GM21786 (cell line): ENCODE measurements around the gene SSU72.
"Not testable (repeated sequence)": the region's sequence is repeated elsewhere in the genome, so short reads cannot be mapped to it uniquely, and the experiment has no call there.

Experiments
- ATAC-seq: cut with Tn5 transposase; IDR thresholded peaks from one replicate; pipeline ENCODE4 v1.9.1; 2021; ENCODE audit not compliant: unreplicated experiment

Gene SSU72

GRCh38 chr1:1529321-1529720, 45.3 kb downstream of the SSU72 start:
- no peak for ATAC-seq

GRCh38 chr1:1528301-1529267, 46.1 kb downstream of the SSU72 start:
- no peak for ATAC-seq

DNA sequence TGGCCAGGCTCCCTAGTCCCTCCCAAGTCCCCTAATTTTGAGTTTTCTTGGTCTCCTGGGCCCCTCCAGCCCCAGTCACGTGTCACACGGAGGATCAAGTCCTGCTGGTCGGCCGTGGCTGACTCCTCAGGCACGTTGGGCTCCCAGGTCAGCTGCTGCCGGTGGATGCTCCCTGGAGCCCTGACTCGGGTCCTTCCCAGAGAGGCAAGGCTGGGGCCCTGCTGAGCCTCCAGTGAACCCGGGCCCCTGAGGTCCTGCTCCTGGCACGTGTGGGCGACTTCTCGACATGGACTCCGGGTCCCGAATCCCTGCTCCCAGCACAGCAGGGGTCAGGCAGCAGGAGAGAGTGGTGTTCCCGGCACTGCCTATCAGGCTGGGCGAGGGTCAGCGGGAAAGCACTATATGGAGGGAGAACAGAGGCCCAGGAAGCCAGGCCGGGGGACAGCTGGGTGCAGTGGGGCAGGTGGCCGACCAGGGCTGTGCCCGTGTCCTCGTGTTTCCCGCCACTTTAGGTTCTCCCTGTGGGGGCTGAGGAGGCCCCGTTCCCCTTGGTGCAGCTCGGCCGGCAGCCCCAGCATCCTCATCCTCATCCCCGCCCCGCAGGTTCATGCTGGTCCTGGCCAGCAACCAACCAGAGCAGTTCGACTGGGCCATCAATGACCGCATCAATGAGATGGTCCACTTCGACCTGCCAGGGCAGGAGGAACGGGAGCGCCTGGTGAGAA, 47.4 kb downstream of the SSU72 start:
- ATAC-seq, result no peak

GRCh38 chr1:1526476-1526875, 48.2 kb downstream of the SSU72 start:
- not testable (repeated sequence) for ATAC-seq

DNA sequence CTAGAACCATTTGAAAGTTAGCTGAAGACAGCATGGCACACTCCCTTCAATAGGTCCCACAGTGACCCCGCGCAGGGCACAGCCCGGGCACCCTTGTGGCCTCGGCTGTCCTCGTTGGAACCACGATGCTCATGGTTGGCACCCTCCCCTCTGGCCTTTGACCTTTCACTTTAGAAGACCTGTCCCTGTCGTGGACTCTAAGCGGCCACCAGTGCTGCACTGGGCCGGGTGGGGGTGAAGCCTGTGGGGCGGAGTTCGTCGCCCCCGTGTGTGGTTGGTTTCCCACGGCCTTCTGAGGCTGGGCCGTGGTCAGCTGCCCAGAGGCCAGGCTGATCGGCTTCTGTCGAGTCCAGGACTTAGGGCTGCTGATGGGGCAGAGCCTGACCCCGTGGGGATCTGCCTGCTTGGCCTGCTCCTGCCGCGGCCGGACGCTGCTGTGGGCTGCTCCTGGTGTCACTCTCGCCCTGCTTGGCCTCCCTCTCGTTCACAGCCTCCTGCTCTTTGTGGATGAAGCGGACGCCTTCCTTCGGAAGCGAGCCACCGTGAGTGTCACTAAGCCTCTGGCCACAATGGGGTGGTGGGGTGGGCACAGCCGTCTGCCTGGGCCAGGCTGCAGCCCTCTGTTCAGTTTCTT, 49.8 kb downstream of the SSU72 start:
- ATAC-seq, result not testable (repeated sequence)

GRCh38 chr1:1523651-1524050, 51.0 kb downstream of the SSU72 start:
- not testable (repeated sequence) for ATAC-seq

DNA sequence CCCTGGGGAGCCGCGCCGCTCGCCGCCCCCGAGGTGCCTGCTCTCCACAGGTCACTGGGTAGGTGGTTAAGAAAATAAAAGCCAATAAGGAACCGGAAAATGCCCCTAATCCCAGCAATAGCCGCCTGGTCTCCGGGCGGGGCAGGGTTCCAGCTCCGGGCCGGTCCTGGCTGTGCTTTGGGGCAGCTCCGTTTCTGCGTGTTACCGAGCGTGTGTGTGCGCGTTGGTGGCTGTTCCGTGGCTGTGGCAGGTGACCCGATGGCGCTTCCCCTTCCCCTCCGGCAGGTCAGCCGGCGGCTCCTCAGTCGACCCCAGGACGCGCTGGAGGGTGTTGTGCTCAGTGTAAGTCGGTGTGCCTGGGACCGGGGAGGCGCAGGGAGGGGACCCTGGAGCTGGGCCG, 51.4 kb downstream of the SSU72 start:
- ATAC-seq, result not testable (repeated sequence)

DNA sequence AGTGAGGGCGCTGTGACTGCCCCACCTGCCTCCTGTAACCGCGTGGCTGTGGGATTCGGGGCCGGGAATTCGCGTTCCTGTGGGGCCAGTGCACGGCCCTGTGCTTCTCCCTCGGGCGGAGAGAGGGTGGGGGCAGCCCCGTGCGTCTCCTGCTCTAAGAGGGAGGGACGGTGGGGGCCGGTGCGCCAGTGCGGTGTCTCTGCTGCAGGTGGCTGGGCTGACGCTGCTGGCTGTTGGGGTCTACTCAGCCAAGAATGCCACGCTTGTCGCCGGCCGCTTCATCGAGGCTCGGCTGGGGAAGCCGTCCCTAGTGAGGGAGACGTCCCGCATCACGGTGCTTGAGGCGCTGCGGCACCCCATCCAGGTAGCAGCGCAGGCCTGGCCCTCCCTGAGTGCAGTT, 52.1 kb downstream of the SSU72 start:
- not testable (repeated sequence) for ATAC-seq

GRCh38 chr1:1521331-1521730, 53.3 kb downstream of the SSU72 start:
- ATAC-seq, result no peak

DNA sequence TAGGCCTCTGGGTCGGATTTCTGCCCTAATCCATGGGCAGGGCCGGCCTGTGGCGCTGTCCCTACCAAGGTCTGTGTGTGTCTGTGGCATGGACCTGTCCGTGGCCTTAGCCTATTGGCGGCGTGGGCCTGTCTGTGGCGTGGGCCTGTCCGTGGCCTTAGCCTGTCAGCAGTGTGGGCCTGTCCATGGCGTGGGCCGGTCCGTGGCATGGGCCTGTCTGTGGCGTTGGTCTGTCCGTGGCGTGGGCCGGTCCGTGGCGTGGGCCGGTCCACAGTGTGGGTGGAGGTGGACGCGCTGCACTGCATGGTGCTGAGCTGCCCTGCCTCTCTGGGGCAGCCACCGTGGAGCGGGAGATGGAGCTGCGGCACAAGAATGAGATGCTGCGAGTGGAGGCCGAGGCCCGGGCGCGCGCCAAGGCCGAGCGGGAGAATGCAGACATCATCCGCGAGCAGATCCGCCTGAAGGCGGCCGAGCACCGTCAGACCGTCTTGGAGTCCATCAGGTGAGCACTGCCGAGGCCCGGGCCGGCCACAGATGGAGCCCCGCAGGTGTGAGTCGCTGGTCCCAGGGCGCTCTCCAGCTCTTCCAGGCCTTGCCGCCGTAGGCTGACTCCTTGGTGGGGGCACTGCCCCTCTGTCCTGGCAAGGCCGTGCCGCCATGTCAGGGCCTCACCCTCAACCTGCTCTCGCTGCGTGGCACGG, 54.7 kb downstream of the SSU72 start:
- not testable (repeated sequence) for ATAC-seq

DNA sequence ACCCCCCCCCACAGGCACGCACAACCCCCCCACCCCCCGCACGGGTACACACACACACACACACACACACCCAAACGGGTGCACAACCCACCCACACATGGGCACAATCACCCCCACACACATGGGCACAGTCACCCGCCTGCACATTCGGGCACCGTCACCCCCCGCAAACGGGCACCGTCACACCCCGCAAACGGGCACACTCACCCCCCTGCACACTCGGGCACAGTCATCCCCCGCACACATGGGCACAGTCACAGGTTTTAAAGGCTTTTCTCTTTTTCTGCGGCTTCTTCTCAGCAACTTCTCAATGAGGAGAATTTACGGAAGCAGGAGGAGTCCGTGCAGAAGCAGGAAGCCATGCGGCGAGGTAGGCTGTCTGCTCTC, 56.0 kb downstream of the SSU72 start:
- not testable (repeated sequence) for ATAC-seq

- no peak for ATAC-seq
These were observed 56.6 kb downstream of the SSU72 start for GRCh38 chr1:1517973-1518620.

- ATAC-seq, result not testable (repeated sequence)
These were observed 57.7 kb downstream of the SSU72 start for GRCh38 chr1:1516923-1517322.

- ATAC-seq, result not testable (repeated sequence)
These were observed 60.3 kb downstream of the SSU72 start for GRCh38 chr1:1514376-1514775.

DNA sequence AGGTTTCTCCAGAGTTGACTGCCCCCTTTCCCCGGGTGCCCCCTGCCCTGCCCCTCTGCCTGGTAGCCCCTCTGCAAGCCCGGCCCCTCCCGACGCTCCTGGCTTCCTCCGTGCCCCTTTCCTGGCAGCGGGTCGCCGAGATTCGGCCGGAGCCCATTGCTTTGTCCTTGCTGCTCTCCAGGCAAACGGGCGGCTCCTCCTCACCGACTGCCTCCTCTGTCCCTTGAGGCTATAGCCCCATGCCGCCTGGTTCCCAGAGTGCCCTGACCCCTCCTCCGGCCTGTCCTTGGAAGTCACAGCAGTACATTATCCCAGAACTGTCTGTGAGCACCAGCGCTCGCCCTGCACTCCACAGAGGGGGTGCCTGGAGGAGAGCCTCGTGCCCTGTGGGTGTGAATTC, 61.0 kb downstream of the SSU72 start:
- not testable (repeated sequence) for ATAC-seq

DNA sequence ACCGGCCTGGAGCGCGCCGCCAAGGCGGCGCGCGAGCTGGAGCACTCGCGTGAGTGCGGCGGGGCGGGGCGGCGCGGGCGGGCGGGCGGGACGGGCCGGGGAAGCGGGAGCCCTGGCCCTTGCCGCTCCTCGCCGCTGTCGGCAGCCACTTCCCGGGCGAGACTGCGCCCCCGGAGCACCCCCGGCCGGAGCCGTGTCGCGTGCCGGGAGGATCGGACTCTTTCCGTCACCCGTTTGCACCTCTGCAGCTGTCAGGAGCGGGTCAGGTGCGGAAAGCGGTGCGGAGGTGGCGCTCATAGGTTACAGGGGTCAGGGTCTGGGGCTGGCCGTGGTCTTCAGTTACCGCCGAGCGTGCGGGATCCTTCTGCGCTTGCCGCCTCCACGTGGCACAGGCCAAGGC, 62.2 kb downstream of the SSU72 start:
- ATAC-seq, result not testable (repeated sequence)

DNA sequence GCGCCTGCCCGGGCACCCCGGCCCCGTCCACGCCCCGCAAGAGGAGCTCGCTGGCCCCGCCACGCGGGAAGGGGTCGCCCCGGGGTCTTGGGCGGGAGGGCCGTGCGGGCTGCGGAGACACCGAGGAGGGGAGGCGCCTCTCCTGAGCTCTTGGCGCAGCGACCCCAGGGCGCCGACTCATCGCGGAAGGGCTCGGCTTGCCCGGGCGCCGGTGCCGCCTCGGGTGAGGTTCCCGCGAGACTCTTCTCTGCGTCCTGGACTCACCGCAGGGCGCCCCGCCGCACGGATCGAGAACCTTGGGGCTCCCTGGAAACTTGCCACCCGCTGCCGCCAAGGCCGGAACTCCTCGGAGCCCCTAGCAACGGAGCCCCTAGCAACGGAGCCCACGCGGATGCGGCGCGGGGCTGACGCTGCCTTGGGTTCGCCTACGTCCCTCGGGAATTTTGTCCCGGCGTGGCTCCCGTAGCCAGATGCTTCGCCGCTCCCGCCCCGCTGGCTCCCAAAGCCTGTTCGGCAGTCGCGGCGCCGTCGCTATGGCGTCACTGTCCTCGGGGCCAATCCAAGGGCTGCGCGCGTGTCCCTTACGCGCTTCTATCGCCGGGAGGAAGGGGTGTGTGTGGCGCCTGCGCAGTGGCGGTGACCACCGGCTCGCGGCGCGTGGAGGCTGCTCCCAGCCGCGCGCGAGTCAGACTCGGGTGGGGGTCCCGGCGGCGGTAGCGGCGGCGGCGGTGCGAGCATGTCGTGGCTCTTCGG, 63.0 kb downstream of the SSU72 start, which contains the start of gene ATAD3A:
ATAD3A (plus strand) TSS at position 630 of the 753 bp plus-strand sequence; CDS start at position 737, 107 bp downstream.
- ATAC-seq, result peak; percentile 90

DNA sequence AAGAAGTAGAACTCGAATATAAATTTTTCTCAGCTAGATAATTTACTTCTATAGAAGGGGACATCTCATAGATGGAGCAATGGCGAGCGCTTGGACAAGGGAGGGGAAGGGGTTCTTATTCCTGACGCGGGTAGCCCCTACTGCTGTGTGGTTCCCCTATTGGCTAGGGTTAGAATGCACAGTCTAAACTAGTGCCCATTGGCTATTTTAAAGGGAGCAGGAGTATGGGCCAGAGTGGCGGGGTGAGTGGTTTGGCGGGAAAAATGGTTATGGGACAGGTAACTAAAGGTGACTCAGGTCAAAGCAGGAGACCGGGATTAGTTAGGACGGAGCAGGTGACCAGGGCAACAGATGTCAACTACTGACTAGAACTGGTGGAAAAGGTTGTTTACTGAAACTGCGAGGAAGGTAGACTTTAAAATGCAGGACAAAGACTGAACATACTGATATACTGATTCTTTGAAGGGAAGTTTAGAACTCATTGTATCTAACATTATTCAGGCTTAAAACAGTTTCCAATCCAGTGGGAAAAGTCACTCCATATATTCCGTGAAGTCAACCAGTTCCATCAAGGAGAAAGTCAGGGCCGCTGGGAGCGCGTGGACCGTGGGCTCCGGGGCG, 63.6 kb downstream of the SSU72 start:
- no peak for ATAC-seq

- not testable (repeated sequence) for ATAC-seq
These were observed 65.2 kb downstream of the SSU72 start for GRCh38 chr1:1509465-1509850.
